SHP77 treated with DMSO at 0.1 percent for 48 hours (cell line): ENCODE results near the gene SSR3.
A peak's percentile ranks its signal among the peaks of the same experiment; 100 is the strongest.

Experiments
- DNase-seq: peaks from one replicate; lab custom pipeline; 2025; lab: John Stamatoyannopoulos, UW

Gene SSR3

DNA sequence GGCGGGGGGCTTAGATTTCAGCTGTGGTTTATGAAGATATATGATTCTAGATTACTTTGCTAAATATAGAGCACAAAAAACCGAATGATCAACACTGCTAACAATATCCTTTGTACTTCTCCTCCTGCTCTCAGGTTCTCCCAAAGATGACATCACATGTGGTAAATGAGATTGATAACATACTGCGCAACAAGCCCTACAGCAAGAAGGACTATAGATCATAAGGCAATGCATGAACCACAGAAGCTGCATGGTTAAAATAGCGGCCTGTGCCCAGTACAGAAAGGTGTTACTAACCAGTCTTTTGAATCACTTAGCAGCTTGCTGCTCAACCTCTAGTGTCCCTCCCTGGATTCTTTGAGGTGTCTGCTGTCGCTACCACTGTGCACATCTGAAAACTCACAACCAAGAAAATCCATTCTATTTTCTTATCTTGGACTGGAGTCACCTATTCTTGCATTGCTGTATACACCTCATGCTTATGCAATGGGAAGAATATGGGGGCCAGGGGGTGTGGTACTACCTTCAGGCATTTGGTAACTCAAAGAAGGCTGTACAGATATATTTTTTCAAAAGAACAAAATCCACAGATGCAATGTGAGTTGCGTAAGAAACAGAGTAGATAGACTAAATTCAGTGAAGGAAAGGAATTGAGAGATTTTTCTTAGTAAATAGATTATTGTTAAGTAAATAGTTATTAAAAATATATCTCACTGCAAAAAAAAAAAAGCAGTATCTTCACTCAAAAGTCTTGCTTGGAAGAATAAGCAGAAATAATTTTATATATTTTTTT is 18.2 kb downstream of the SSR3 start:
- DNase-seq: no peak

DNA sequence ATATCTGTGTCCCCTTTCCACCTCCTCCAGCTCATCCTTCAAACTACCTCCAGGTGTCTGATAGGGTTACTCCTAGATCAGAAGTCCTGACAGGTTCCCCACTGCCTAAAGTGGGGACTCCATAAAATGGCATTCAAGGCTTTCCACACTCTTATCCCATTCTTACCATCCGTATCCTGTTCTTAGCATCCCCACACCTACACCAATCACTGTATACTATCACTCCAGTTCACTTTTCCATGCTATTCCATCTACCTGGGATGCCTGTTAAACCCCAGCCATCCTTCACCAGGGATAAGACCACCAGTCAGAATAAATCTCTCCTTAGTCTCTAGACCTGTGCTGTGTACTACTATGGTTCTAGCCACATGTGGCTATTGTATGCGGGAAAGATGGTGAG is 19.1 kb downstream of the SSR3 start:
- no peak for DNase-seq

DNA sequence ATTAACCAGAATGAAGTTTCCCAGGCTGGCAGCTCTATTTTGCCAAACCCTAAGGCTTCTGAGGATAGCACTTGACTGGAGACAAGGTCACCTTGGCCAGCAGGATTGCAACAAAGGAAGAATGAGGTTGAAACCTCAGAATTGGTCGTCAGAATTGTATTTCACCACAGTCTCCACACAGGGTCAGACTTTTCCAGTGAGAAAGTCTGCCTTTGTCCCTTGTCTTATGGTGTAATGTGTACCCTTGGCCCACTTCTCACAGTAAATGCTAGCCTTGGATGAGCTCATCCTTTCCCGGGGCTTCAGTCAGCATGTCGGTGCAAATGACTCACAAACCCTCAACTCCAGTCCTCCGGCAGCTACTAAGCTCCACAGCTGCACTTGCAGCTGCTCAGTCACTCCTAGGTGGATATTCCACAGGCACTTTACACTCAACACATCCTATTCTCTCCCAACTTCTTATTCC is 19.7 kb downstream of the SSR3 start:
- peak; percentile 32 for DNase-seq

DNA sequence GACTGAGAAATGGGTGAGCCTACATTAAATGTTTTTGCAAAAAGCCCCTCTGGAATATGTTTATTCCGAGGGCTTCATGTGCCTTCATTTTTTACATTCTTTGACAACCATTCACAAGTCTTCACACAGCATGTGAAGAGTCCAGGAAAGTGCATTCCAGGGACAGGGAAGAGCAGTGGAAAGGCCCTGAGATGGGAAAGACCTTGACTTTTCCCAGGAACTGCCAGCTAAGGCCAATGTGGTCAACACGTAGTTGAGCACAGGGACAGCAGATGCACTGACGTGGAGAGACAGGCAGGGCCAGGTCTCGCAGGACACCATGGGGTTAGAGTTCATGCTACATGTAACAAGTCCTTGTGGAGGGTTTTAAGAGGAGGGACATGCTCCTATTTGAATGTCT is 21.7 kb downstream of the SSR3 start:
- DNase-seq: no peak

DNA sequence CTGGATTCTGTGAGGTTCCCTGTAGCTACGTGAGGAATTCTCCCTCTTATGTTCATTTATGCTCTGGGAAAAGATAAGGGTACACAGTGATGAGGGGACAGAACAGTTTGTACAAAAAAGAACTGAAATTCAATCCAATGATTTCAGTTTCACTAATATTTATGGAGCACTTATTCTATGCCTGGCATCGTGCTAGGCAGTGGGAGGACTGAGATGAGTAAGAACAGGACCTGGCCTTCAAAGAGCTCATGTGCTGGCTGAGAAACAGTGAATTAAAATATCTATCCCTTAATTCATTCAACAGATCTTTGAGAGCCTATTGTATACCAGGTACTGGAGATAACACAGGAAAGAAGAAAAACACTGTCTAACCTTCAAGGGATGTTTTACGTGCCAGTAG is 22.2 kb downstream of the SSR3 start:
- no peak for DNase-seq

DNA sequence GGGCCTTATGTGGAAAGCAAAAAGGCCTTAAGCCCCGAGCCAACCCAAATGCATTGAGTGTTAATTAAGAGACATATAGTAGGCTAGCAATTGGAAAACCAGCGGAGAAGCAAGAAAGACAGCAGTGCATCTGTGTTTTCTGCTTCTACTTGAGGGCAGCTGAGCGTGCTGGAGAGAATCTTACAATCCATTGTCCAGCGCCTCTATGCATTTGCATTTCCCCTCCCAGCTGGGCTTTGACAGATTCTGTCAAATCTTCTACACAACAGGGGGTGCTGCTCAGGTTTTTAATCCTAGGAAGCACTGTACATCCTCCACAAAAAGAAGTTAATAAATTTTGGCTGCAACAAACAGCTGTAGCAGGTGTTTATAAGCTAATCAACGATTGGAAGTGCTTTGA is 23.9 kb downstream of the SSR3 start:
- DNase-seq: no peak

DNA sequence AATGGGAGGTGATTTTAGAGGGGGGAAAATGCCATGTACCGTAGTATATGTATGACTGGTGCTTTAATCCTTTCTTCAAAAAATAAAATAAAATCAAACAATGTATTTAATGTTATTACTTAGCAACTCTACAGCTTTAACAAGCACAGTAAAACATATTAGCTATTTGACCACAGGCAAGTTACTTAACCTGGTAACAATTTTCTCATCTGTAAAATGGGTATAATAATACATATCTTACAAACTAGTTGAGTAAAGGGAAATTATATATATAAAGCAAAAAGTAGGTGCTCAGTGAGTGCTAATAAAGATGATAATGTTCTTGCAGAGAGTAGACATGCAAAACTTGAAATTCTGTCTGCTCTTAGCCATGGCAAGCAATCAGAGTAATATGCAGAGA is 27.9 kb downstream of the SSR3 start:
- DNase-seq: no peak

- DNase-seq: no peak
Observed at GRCh38 chr3:156525808-156526207, 29.1 kb downstream of the SSR3 start.

DNA sequence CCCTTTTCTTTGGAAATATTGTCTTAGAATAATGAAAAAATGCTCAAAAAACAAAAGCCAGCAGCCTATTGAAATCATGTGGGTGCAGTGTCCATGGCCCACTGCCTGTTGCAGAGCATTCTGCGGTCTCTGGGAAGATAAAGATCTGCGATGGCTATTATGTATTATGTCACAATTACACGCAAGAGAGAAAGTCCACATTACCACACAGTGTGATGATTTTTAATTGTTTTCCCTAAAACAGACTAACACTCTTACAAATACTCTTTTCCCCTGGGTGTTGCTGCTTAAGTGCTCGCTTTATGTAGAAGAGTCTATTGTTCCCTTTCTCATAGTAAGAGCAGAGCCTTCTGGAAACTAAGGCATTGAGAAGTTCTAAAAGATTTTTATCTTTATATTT is 32.2 kb downstream of the SSR3 start:
- DNase-seq: no peak

DNA sequence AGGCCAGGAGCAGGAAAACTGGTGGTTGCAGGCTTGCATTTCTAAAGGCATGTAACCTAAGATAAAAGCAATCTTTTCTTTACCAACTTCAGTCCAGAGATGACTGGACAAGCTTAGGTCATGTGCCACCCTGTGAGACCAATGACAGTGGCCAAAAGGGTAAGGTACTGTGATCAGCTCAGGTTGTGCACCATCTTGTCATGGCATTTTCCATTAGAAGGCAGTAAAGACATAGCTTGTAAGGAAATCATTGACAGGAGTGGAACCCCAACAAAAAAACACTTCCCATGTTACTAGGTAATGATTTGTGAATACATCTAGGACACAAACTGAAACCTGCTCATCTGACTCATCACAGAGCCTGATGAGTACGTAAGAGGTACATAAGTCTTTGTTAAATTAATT is 35.2 kb downstream of the SSR3 start:
- no peak for DNase-seq

- no peak for DNase-seq
Observed at GRCh38 chr3:156518726-156519125, 36.2 kb downstream of the SSR3 start.

GRCh38 chr3:156516961-156517360 is 38.0 kb downstream of the SSR3 start:
- no peak for DNase-seq

DNA sequence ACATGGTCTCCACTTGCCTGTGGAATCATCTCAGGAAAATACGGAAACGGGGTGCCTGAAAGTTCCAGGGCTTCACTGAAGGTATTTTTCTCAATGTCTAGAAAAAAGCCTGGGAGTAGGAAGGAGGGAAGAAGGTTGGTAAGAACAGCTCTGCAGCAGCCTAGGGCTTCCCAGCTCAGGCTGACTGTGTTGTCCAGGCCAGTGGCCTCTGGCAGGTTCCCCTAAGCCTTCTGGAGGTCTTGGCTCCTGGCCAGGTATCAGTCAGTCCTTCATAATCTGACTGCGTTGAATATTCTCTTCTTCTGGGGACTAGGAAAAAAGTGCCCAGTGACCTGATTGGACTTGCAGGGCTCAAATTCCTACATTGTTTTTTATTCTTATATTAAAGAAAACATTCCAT is 38.6 kb downstream of the SSR3 start:
- DNase-seq: no peak

GRCh38 chr3:156513619-156514018 is 41.3 kb downstream of the SSR3 start:
- DNase-seq: no peak

DNA sequence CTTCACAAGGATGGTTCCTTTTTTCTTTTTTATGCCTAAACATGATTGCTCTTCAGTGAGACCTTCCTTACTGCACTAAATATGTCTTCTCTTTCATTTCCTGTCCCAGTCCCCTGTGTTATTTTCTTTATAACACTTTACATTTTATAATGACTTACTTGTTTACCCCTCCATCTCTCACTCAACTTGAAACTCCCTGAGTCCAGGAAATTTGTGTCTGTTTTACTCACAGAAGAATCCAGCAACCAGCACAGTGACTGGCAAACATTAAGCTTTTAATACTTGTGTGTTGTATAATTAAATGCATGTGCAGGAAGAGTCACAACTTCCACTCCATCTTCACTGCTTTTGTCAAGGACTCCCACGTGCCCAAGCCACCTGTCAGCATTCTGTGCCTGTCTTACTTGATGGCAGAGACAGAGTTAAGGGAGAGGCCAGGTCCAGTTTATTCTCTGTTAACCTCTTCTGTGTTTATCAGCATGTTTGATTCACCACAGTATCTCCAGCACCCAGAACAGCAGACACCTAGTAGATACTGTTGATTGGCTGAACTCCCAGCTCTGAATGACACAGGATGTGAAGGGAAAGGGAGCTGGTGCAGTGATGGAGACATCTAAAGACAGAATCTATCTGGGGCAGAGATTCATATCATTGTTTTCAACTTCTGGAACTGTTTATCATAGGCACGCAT is 42.8 kb downstream of the SSR3 start:
- DNase-seq: no peak

- peak; percentile 33 for DNase-seq
Observed at GRCh38 chr3:156509189-156510174, 45.4 kb downstream of the SSR3 start.

- no peak for DNase-seq
Observed at GRCh38 chr3:156507285-156507684, 47.6 kb downstream of the SSR3 start.

DNA sequence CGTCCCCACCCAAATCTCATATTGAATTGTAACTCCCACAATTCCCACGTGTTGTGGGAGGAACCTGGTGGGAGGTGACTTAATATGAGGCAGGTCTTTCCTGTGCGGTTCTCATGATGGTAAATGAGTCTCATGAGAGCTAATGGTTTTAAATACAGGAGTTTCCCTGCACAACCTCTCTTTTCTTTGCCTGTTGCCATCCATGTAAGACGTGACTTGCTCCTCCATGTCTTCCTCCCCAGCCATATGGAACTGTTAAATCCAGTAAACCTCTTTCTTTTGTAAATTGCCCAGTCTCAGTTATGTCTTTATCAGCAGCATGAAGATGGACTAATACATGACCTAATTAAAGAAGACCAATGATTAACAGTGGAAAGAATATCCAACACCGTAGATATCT is 56.6 kb downstream of the SSR3 start:
- no peak for DNase-seq

GRCh38 chr3:156497326-156497725 is 57.6 kb downstream of the SSR3 start:
- DNase-seq: no peak

- DNase-seq: no peak
Observed at GRCh38 chr3:156495816-156496215, 59.1 kb downstream of the SSR3 start.

- no peak for DNase-seq
Observed at GRCh38 chr3:156493887-156494286, 61.0 kb downstream of the SSR3 start.

DNA sequence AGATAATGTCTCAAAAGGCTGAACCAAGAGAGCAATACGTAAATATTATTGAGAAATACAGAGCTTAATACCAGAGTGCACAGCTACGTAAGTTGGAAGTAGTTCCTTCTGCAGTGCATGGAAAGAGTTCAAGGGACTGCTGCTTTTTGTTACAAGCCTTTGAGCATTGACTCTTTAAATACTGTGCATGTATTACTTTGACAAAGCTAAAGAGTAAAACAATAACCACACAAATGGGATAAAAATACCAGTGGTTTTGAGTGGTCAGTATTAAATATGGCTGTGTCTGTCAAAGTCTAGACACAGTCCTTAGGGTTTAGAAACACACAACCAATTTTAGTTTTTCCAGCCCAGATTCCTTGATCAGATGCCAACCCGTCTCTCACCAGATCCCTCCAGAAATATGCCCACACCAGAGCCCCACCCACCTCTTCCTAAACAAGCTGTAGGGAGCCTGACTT is 62.1 kb downstream of the SSR3 start:
- DNase-seq: no peak
